Memory B cell (primary cell): ENCODE data around the gene LDLRAP1.
A peak's percentile ranks its signal among the peaks of the same experiment; 100 is the strongest.

Experiments
- ATAC-seq: fragments of 150-1000 bp; cut with Tn5 transposase; 2 replicates; pipeline ENCODE4 v1.10.0; 2021; ENCODE audit warnings: low read depth, mild to moderate bottlenecking, moderate library complexity
- DNase-seq, 2 donors: peaks; one replicate each; pipeline ENCODE4 v3.0.0; 2022; ENCODE audit warnings: low spot score in 2 of 2
- H3K27ac Mint-ChIP-seq: one replicate; pipeline ENCODE4 v1.8.0; 2022; ENCODE audit warnings: mild to moderate bottlenecking, moderate library complexity, mixed read lengths
- H3K27me3 Mint-ChIP-seq: one replicate; pipeline ENCODE4 v1.8.0; 2022; ENCODE audit warnings: mixed read lengths
- H3K36me3 Mint-ChIP-seq: one replicate; pipeline ENCODE4 v1.8.0; 2022; ENCODE audit warnings: mild to moderate bottlenecking, mixed read lengths
- H3K4me1 Mint-ChIP-seq: one replicate; pipeline ENCODE4 v1.8.0; 2022; ENCODE audit warnings: mixed read lengths
- H3K4me3 Mint-ChIP-seq: one replicate; pipeline ENCODE4 v1.8.0; 2022; ENCODE audit warnings: mild to moderate bottlenecking, moderate library complexity, mixed read lengths
- H3K9me3 Mint-ChIP-seq: one replicate; pipeline ENCODE4 v1.8.0; 2022; ENCODE audit warnings: mixed read lengths

The LDLRAP1 gene

DNA sequence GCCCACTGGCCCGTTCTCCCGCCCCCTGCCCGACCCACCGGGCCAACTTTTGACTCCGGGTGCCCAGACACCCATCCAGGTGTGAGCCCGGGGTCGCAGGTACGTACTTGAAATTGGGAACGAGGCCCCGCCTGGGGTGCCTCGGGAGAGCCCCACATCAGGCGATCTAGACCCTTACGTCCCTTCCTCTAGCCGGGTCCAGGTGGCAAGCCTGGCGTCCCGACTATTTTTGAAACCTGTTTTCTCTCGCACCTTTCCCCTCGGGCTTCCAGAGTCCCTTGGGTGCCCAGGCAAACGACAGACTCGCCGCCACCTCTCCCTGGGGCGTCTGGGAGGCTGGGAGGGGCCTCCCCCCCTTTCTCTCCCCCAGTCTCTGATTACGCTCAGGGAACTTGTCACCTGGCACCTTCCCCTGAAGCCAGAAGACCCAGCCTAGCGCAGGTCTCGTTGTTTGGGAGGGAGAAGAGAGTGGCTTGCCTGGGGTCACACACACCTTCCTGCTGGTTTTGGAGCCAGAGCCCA, 898 bp downstream of the LDLRAP1 start:
- H3K9me3 Mint-ChIP-seq: no peaks in the 10 kb centered on the region
- no peaks in the 10 kb centered on the region for H3K36me3 Mint-ChIP-seq
- peaks cover 12% of the 10 kb centered on the region for H3K4me1 Mint-ChIP-seq
- ATAC-seq: no peak
- H3K27me3 Mint-ChIP-seq: no peaks in the 10 kb centered on the region
- peak in 1 of 2 donors; percentile 23 for DNase-seq
- no peak overlapping the region for H3K27ac Mint-ChIP-seq
- H3K4me3 Mint-ChIP-seq: peak overlapping the region; percentile 83

GRCh38 chr1:25544819-25545218, 1.4 kb downstream of the LDLRAP1 start:
- Mint-ChIP-seq H3K9me3 (no peaks in the 10 kb centered on the region), H3K27ac (no peak overlapping the region), H3K4me1 (peaks cover 14% of the 10 kb centered on the region), H3K36me3 (no peaks in the 10 kb centered on the region), H3K4me3 (peak overlapping the region; percentile 83), H3K27me3 (no peaks in the 10 kb centered on the region)
- DNase-seq: no peak
- no peak for ATAC-seq

DNA sequence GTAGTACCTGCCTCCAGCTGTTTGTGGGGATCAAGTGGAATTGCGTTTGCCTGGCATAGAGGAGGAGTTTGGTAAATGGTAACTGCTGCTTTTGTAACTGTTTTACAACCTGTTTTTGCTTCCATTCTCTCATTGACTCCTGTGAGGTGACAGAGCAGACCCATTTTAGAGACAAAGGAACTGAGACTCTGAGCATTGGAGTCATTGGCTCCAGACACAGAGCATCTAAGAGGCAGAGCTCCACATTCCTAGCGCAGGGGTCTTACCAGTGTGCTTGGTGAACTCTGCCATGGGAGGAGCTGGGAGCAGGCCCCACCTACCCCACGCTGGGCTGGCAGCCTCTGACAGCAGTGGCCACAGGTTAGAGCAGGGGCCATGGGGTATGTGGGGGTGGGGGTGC, 2.4 kb downstream of the LDLRAP1 start:
- H3K27ac Mint-ChIP-seq: no peak overlapping the region
- H3K4me1 Mint-ChIP-seq: peaks cover 24% of the 10 kb centered on the region
- H3K9me3 Mint-ChIP-seq: no peaks in the 10 kb centered on the region
- DNase-seq: no peak
- H3K27me3 Mint-ChIP-seq: no peaks in the 10 kb centered on the region
- no peak for ATAC-seq
- H3K36me3 Mint-ChIP-seq: no peaks in the 10 kb centered on the region
- no peak overlapping the region for H3K4me3 Mint-ChIP-seq

DNA sequence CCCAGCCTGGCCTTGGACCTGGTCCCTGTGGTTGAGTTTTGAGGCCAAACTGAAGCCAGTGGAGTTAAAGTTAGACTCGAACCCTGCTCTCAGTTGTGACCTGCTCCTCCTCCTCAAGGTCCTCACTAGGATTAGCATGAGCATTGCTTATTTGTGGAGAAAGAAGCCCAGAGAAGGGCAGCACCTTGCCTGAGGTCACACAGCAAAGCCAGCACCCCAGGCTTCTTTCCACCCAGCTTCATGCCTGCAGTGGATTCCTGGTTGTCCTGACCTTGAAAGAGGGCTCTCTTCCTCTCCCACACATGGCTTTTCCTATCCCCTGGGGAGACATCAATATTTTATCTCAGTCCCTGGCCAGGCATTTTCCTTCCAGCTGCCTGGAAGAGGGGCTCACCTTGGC, 2.8 kb downstream of the LDLRAP1 start:
- Mint-ChIP-seq H3K36me3 (no peaks in the 10 kb centered on the region), H3K4me1 (peaks cover 27% of the 10 kb centered on the region), H3K27ac (no peak overlapping the region), H3K27me3 (no peaks in the 10 kb centered on the region), H3K9me3 (no peaks in the 10 kb centered on the region), H3K4me3 (no peak overlapping the region)
- no peak for DNase-seq
- ATAC-seq: no peak

DNA sequence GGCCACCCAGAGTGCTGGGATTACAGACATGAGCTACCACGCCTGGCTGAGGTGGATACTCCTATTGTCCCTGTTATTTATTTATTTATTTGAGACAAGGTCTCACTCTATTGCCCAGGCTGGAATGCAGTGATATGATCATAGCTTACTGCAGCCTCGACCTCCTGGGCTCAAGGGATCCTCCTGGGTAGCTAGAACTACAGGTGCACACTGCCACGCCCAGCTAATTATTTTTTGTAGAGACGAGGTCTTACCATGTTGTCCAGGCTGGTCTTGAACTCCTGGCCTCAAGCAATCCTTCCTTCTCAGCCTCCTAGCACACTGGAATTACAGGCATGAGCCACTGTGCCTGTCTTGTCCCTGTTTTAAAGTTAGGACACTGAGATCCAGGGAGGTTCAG, 5.2 kb downstream of the LDLRAP1 start:
- Mint-ChIP-seq H3K27me3 (no peaks in the 10 kb centered on the region), H3K9me3 (no peaks in the 10 kb centered on the region), H3K36me3 (no peaks in the 10 kb centered on the region), H3K4me3 (no peak overlapping the region), H3K27ac (no peak overlapping the region), H3K4me1 (peaks cover 33% of the 10 kb centered on the region)
- ATAC-seq (no peak), DNase-seq (no peak)

- ATAC-seq: peak; percentile 99
- Mint-ChIP-seq H3K4me1 (peaks cover 31% of the 10 kb centered on the region), H3K27me3 (no peaks in the 10 kb centered on the region), H3K4me3 (peak overlapping the region; percentile 65), H3K27ac (peak overlapping the region; percentile 61), H3K9me3 (no peaks in the 10 kb centered on the region), H3K36me3 (peaks cover 2% of the 10 kb centered on the region)
- peak; percentile 44 to 62 for DNase-seq
Measured at GRCh38 chr1:25549273-25550154, 6.1 kb downstream of the LDLRAP1 start.

DNA sequence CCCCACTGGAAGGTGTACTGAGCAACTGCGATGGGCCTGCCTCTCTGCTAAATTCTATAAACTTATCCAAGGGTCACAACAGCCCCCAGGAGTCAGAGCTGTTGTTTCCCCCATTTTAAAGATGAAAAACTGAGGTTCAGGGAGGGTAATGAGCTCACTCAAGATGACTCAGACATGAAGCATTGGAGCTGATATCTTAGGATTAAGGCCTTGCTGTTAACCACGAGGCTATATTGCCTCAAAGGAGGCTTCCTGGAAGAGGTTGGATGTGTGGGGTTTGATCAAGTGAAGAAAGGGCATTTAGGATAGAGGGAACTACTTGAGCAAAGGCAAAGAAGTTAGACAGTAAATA, 6.7 kb downstream of the LDLRAP1 start:
- Mint-ChIP-seq H3K4me1 (peaks cover 27% of the 10 kb centered on the region), H3K27me3 (no peaks in the 10 kb centered on the region), H3K27ac (peak overlapping the region; percentile 61), H3K4me3 (no peak overlapping the region), H3K36me3 (peaks cover 2% of the 10 kb centered on the region), H3K9me3 (no peaks in the 10 kb centered on the region)
- no peak for DNase-seq
- ATAC-seq: no peak

DNA sequence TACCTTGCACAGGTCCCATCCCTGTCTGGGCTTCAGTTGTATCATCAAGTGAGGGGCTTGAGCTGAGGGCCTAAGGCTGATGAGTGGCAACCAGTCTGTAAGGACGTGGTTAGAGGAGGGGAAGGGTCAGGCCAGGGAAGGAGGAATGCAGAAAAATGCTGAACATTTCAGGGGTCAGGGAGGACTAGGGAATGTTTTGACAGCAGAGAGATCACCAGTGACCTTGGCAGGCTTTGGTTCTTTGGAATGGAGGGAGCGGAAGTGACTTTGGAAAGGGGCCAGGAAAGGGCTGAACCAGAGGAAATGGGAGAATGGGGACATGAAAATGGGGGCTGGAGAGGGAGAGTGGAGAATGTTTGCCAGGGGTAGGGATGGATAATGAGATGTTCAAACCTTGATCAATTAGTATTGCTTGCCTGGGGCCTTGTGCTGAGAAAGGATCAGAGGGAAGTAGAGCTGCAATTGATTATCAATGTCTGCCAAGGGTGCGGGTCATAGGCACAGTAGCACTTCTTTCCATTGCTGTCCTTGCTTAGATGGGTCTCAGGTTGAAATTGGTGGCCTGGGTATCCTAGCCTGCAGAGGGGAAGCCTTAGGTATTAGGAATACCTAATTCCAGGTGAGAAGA, 7.4 kb downstream of the LDLRAP1 start:
- peak overlapping the region; percentile 61 for H3K27ac Mint-ChIP-seq
- peaks cover 31% of the 10 kb centered on the region for H3K4me1 Mint-ChIP-seq
- H3K27me3 Mint-ChIP-seq: no peaks in the 10 kb centered on the region
- H3K4me3 Mint-ChIP-seq: peak overlapping the region; percentile 11
- peaks cover 2% of the 10 kb centered on the region for H3K36me3 Mint-ChIP-seq
- no peak for ATAC-seq
- no peaks in the 10 kb centered on the region for H3K9me3 Mint-ChIP-seq
- no peak for DNase-seq

DNA sequence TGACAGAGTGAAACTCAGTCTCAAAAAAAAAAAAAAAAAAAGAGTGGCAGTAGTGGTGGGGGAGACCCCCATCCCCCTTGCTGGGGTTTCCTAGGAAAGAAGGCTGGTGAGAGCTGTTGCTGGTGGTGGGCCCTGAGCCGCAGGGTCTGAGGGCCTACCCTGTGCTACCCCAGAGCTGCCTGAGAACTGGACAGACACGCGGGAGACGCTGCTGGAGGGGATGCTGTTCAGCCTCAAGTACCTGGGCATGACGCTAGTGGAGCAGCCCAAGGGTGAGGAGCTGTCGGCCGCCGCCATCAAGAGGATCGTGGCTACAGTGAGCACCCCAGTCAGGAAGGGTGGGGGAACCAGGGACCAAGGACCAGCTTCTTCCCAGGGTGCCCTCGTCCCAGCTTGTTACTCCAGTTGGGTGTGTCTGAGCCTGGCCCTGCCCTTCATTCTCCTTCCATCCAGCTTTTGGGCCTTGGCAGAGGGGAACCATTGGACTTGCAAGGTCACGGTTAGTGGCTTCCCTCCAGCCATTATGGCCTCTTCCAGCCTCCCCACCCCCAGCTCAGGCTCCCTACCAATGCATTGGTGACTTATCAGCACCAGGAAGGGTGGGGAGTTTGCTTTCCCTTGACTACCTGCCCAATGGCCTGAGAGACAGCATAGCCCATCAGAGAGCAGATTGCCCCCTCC, 10.5 kb downstream of the LDLRAP1 start:
- no peaks in the 10 kb centered on the region for H3K27me3 Mint-ChIP-seq
- H3K4me1 Mint-ChIP-seq: peaks cover 29% of the 10 kb centered on the region
- H3K27ac Mint-ChIP-seq: no peak overlapping the region
- ATAC-seq (no peak), DNase-seq (no peak)
- no peaks in the 10 kb centered on the region for H3K9me3 Mint-ChIP-seq
- peaks cover 8% of the 10 kb centered on the region for H3K36me3 Mint-ChIP-seq
- H3K4me3 Mint-ChIP-seq: no peak overlapping the region

GRCh38 chr1:25554430-25554780, 11.0 kb downstream of the LDLRAP1 start:
- peaks cover 8% of the 10 kb centered on the region for H3K36me3 Mint-ChIP-seq
- no peak for DNase-seq

DNA sequence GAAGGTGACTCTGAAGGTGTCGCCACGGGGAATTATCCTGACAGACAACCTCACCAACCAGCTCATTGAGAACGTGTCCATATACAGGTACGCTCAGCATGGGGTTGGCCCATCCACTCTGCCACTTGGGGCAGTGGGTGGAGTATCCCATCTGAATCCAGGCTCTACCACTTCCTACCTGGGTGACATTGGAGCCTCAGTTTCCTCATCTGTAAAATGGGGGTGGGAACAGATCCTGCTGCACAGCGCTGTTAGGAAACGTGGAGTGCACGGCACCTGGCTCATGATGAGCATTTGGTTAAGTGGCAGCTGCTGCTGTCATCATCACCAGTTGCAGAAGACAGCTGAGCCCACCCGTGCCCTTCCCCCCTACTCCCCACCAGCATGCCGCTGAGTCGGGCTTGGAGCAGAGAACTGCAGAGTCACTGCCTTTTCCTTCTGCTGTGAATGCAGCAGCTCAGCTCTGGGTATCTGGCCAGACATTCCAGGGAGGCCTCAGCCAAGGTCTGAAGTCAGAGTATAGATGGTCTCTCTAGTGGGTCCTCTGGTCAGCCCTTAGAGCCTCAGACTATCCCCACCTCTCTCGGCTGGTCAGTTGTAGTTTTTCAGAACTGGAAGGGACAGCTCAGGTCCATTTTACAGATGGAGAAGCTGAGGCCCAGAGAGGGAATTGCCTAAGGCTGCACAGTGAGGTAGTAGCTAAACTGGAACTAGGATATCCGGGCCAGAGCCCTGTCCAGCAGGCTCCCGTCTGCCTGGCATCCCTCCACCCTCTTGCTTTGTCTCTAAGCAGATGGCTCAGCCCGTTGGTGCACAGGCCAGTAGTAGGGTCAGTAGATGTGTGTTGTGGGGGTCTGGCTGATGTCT, 11.7 kb downstream of the LDLRAP1 start:
- Mint-ChIP-seq H3K9me3 (no peaks in the 10 kb centered on the region), H3K36me3 (peaks cover 8% of the 10 kb centered on the region), H3K27ac (no peak overlapping the region), H3K4me1 (peaks cover 33% of the 10 kb centered on the region), H3K27me3 (no peaks in the 10 kb centered on the region), H3K4me3 (no peak overlapping the region)
- DNase-seq (no peak), ATAC-seq (no peak)

More at GRCh38 chr1:25554430-25554780, 11.0 kb downstream of the LDLRAP1 start:
- H3K4me3 Mint-ChIP-seq: no peak overlapping the region
- H3K9me3 Mint-ChIP-seq: no peaks in the 10 kb centered on the region
- no peak for ATAC-seq
- H3K27me3 Mint-ChIP-seq: no peaks in the 10 kb centered on the region
- H3K27ac Mint-ChIP-seq: no peak overlapping the region
- peaks cover 33% of the 10 kb centered on the region for H3K4me1 Mint-ChIP-seq

DNA sequence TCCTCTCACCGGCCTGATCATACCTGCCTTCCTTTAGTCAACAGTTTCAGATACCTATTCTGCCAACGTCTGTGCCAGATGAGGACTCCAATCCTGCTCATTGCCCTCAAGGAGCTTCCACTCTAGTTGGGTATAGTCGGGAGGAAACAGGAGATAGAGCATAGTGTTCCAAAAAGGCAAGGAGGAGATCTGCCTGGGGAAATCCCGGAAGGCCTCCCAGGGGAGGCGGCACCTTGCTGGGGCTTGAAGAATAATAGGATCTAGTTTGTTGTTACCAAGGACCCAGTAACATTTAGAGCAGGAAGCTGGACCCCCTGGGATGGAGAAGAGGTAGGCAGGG, 12.3 kb downstream of the LDLRAP1 start:
- no peak for ATAC-seq
- H3K27me3 Mint-ChIP-seq: no peaks in the 10 kb centered on the region
- peaks cover 8% of the 10 kb centered on the region for H3K36me3 Mint-ChIP-seq
- no peak overlapping the region for H3K27ac Mint-ChIP-seq
- peak overlapping the region; percentile 2 for H3K4me3 Mint-ChIP-seq
- no peaks in the 10 kb centered on the region for H3K9me3 Mint-ChIP-seq
- no peak for DNase-seq
- peaks cover 27% of the 10 kb centered on the region for H3K4me1 Mint-ChIP-seq

DNA sequence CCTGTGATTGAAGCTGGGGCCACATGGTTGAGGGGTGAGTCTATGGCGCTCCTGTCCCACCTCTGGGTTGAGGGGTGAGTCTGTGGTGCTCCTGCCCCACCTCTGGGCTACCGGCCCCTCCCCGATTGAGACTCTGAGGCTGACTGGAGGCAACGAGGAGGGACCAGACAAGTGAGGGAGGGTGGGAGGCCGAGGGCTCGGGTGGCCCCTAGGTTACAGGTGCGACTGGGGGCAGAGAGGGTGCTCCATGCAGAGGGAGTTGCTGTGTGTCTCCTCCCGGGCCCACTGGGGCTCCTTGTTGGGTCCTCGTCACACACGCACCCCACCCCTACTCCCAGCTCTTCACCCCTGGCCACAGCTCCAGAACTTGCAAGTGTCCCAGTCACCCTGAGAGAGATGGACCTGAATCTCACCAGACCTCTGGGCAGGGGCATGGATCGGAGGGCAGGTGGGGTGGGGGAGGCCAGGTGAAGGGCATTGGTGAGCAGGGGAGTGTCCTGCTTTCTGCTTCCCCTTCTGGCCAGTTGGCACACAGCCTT, 12.8 kb downstream of the LDLRAP1 start:
- no peaks in the 10 kb centered on the region for H3K27me3 Mint-ChIP-seq
- peak overlapping the region; percentile 17 for H3K27ac Mint-ChIP-seq
- no peak for ATAC-seq
- no peaks in the 10 kb centered on the region for H3K9me3 Mint-ChIP-seq
- no peak for DNase-seq
- H3K36me3 Mint-ChIP-seq: peaks cover 8% of the 10 kb centered on the region
- no peak overlapping the region for H3K4me3 Mint-ChIP-seq
- H3K4me1 Mint-ChIP-seq: peaks cover 23% of the 10 kb centered on the region
